NT2/D1 (cell line): ENCODE results near the gene GAREM1.
"Not testable (repeated sequence)": the region's sequence is repeated elsewhere in the genome, so short reads cannot be mapped to it uniquely, and the experiment has no call there.

Source experiments
- DNase-seq: peaks from one replicate; pipeline ENCODE4 v3.0.0-alpha.2; 2011; ENCODE audit warnings: low read depth, low spot score
- H3K27me3 ChIP-seq: 2 replicates; pipeline ENCODE4 v1.6.0; 2011; ENCODE audit warnings: mild to moderate bottlenecking; ENCODE audit not compliant: insufficient read length, insufficient read depth
- H3K36me3 ChIP-seq: 2 replicates; pipeline ENCODE4 v1.6.1; 2011; ENCODE audit warnings: mild to moderate bottlenecking, low read length, mixed read lengths; ENCODE audit not compliant: insufficient read depth, insufficient read length
- H3K4me1 ChIP-seq: 2 replicates; pipeline ENCODE4 v1.5.1; 2011; ENCODE audit not compliant: insufficient read depth, insufficient read length
- H3K4me3 ChIP-seq: 2 replicates; pipeline ENCODE4 v1.5.1; 2011; ENCODE audit warnings: low read depth; ENCODE audit not compliant: insufficient read length
- H3K9ac ChIP-seq: 2 replicates; pipeline ENCODE4 v1.6.0; 2011; ENCODE audit warnings: low read depth; ENCODE audit not compliant: insufficient read length
- H3K9me3 ChIP-seq: 2 replicates; pipeline ENCODE4 v1.5.1; 2011; ENCODE audit warnings: mild to moderate bottlenecking, low read length; ENCODE audit not compliant: insufficient read depth
- SUZ12 ChIP-seq: IDR thresholded peaks from 2 replicates; pipeline ENCODE4 v1.6.1; 2011; ENCODE audit not compliant: insufficient read length, insufficient read depth; ENCODE audit errors: extremely low read depth
- YY1 ChIP-seq: IDR thresholded peaks from 2 replicates; pipeline ENCODE4 v1.6.1; 2011; ENCODE audit not compliant: insufficient read length, insufficient read depth
- ZNF274 ChIP-seq: IDR thresholded peaks from 2 replicates; pipeline ENCODE4 v1.6.1; 2011; ENCODE audit warnings: mild to moderate bottlenecking, low read depth, low read length

GAREM1 gene

GRCh38 chr18:32482117-32482516 is 11.4 kb upstream of the GAREM1 start:
- no peak for DNase-seq
- no peak overlapping the region for H3K4me3 ChIP-seq
- no peaks in the 10 kb centered on the region for H3K9me3 ChIP-seq
- TF ChIP-seq SUZ12 (no peak), YY1 (no peak), ZNF274 (no peak)
- no peak overlapping the region for H3K9ac ChIP-seq
- H3K4me1 ChIP-seq: no peaks in the 10 kb centered on the region
- H3K27me3 ChIP-seq: no peaks in the 10 kb centered on the region
- no peaks in the 10 kb centered on the region for H3K36me3 ChIP-seq

DNA sequence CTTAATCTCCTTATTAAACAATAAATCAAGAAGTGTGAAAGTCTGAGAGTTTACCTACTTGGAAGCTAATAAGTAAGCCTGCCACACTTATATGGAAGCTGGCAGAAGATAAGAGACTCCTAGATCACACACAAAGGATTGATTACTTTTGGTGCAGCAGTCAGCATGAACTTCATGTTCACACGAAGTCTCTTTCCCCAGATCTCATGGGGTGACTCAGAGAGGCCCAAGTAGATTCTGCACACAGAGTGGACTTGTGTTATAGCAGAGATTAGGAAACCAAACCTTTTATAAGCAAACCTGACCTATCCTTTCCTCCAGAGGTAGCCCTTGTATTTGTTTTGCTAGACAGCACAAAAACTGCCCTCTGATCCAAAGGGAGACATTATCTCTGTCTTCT is 9.9 kb upstream of the GAREM1 start:
- no peak overlapping the region for H3K4me3 ChIP-seq
- H3K36me3 ChIP-seq: no peaks in the 10 kb centered on the region
- H3K27me3 ChIP-seq: no peaks in the 10 kb centered on the region
- H3K4me1 ChIP-seq: no peaks in the 10 kb centered on the region
- DNase-seq: no peak
- no peaks in the 10 kb centered on the region for H3K9me3 ChIP-seq
- no peak for TF ChIP-seq ZNF274
- no peak for TF ChIP-seq YY1
- no peak for TF ChIP-seq SUZ12
- no peak overlapping the region for H3K9ac ChIP-seq

DNA sequence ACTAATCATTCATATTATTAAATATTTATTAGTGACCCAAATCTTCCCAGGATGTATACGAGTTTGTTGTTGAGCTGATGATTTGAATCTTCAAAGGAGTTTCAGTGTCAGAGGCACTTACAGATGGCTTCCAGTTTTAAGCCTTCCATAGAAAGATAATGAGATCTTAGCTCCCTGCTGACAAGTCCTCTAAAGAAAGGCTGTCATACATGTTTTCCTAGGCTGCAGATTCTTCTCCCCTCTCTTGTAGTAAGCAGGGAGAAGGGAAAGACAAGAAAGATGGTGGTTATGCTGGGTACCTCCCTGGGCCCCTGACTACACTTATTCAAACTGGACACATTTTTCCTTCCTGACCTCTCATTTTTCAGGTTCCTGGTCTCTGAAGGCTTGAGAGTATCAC is 8.1 kb upstream of the GAREM1 start:
- no peaks in the 10 kb centered on the region for H3K9me3 ChIP-seq
- H3K4me1 ChIP-seq: no peaks in the 10 kb centered on the region
- TF ChIP-seq YY1: no peak
- TF ChIP-seq ZNF274: no peak
- no peak for TF ChIP-seq SUZ12
- no peaks in the 10 kb centered on the region for H3K27me3 ChIP-seq
- no peak for DNase-seq
- no peak overlapping the region for H3K4me3 ChIP-seq
- H3K9ac ChIP-seq: no peak overlapping the region
- H3K36me3 ChIP-seq: no peaks in the 10 kb centered on the region

- no peak for DNase-seq
- Histone ChIP-seq H3K4me3 (no peak overlapping the region), H3K36me3 (no peaks in the 10 kb centered on the region), H3K27me3 (no peaks in the 10 kb centered on the region), H3K4me1 (no peaks in the 10 kb centered on the region), H3K9ac (no peak overlapping the region), H3K9me3 (no peaks in the 10 kb centered on the region)
- TF ChIP-seq ZNF274: no peak
These were observed 7.6 kb upstream of the GAREM1 start for GRCh38 chr18:32478317-32478716.

DNA sequence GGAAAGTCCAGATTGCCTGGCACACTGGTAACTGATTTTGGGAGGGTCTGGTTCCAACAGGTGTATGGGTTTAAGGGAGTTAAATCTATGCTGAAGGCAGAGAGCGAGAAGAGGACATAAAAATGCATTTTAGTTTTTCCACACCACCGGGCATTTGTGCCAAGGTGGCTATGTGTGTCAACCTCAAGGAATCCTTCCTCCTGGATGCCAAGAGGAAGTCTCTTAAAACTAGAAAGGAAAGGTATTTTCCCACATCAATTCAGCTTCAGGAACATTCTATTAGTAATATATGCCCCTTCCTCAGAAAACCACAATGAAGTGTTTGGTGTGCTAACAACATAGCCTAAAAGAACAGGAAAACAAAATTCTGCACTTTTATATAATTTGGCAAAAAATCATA is 5.4 kb upstream of the GAREM1 start:
- DNase-seq: no peak

DNA sequence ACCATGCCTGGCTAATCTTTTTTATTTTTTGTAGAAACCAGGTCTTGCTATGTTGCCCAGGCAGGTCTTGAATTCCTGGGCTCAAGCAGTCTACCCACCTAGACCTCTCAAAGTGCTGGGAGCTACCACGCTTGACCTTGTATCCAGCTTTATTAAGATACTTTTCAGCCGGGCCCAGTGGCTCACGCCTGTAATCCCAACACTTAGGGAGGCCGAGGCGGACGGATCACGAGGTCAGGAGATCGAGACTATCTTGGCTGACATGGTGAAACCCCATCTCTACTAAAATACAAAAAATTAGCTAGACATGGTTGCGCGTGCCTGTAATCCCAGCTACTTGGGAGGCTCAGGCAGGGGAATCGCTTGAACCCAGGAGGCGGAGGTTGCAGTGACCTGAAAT is 4.4 kb upstream of the GAREM1 start:
- H3K9ac ChIP-seq, DNase-seq, H3K4me1 ChIP-seq, H3K36me3 ChIP-seq, H3K9me3 ChIP-seq, H3K4me3 ChIP-seq: not testable (repeated sequence)
- peaks cover 15% of the 10 kb centered on the region for H3K27me3 ChIP-seq

More for the DNA sequence above, 5.4 kb upstream of the GAREM1 start:
- H3K4me3 ChIP-seq: no peak overlapping the region
- no peaks in the 10 kb centered on the region for H3K36me3 ChIP-seq
- no peak overlapping the region for H3K9ac ChIP-seq
- H3K9me3 ChIP-seq: no peaks in the 10 kb centered on the region
- peaks cover 15% of the 10 kb centered on the region for H3K27me3 ChIP-seq
- no peak for TF ChIP-seq YY1
- TF ChIP-seq ZNF274: no peak
- TF ChIP-seq SUZ12: no peak
- no peaks in the 10 kb centered on the region for H3K4me1 ChIP-seq

DNA sequence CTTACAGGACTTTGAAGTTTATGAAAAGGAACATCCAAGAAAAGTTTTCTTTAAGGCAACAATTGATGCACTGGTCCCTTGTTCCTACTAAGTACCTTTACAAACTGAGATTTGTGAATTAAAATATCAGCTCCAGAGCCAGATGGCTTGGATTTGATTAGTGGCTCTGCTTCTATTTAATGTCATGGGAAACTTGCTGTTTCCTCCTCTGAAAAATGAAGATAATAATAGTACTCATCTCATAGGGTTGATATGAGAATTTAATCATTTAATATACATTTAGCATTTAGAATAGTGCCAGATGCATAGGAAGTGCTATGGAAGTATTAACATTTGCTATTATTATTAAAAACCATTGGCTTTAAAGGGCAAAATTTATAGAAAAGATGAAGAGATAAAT is 2.6 kb upstream of the GAREM1 start:
- Histone ChIP-seq H3K4me1 (no peaks in the 10 kb centered on the region), H3K9ac (no peak overlapping the region), H3K36me3 (no peaks in the 10 kb centered on the region), H3K4me3 (no peak overlapping the region), H3K9me3 (no peaks in the 10 kb centered on the region), H3K27me3 (peaks cover 23% of the 10 kb centered on the region)
- TF ChIP-seq SUZ12: no peak
- no peak for TF ChIP-seq YY1
- TF ChIP-seq ZNF274: no peak
- DNase-seq: no peak

DNA sequence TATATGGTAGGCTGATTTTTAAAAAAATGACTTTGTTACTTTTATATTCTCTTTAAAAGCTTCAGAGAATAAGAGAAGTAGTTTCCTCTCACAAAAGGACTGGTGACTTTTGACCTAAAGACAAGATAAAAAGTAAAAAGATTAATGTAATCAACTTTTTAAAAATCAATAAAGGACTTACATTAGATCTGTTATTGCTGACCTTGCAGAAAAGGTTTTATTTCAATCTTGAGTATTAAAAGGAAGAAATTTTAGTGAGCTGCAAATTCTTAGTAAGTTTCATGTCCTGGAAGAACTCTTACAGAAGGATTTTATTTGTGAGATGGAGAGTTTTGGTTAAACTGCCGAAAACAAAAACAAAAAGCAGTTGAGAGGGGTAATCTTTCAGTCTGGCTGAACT is 2.2 kb upstream of the GAREM1 start:
- H3K9ac ChIP-seq: no peak overlapping the region
- H3K9me3 ChIP-seq: no peaks in the 10 kb centered on the region
- no peaks in the 10 kb centered on the region for H3K36me3 ChIP-seq
- DNase-seq: no peak
- no peaks in the 10 kb centered on the region for H3K4me1 ChIP-seq
- no peak overlapping the region for H3K4me3 ChIP-seq
- no peak for TF ChIP-seq SUZ12
- TF ChIP-seq YY1: no peak
- no peak for TF ChIP-seq ZNF274
- peaks cover 23% of the 10 kb centered on the region for H3K27me3 ChIP-seq
